HTR-8/SVneo (cell line): ENCODE data around the gene EGFL8.
"Not testable (repeated sequence)": the region's sequence is repeated elsewhere in the genome, so short reads cannot be mapped to it uniquely, and the experiment has no call there.

ENCODE experiments used
- DNase-seq: peaks from one replicate; pipeline ENCODE4 v3.0.0; 2011; ENCODE audit warnings: low spot score, mixed read lengths; ENCODE audit not compliant: insufficient read length
- FAIRE-seq: peaks from 2 replicates; lab custom pipeline; 2011; peaks lifted over from hg19 to GRCh38; lab: Jason Lieb, UNC

EGFL8 gene

DNA sequence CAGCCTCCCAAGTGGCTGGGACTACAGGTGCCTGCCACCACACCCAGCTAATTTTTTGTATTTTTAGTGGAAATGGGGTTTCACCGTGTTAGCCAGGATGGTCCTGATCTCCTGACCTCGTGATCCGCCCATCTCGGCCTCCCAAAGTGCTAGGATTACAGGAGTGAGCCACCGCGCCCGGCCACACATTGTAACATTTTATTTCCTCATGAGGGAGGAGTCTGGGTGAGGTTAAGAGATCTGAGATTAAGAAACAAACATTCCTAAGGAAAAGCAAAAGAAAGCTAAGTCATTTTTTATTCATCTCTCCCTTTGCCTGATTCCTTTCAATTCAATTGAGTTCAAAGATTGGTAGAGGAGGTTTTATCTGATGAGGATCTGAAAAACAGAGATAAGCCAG, 20.2 kb upstream of the EGFL8 start:
- not testable (repeated sequence) for FAIRE-seq, DNase-seq

DNA sequence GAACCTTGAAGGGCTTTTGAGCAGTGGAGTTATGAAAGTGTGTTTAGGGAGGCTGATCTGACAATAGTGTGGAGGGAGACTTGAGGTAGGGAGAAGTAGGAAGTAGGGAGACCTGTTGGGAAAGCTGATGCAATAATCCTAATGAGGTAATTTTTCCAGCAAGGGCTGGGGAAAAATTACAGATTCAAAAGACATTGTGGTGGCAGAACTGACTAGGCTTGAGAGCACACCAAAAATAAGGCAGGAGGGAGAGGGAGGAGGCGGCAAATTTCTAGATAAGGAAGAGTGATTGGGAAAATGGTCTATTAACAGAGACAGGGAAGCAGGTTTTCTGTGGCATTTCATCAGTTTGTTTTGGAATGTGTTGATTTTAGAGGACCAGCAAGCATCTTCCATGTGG, 18.1 kb upstream of the EGFL8 start:
- DNase-seq (no peak), FAIRE-seq (no peak)

GRCh38 chr6:32146687-32147086, 17.7 kb upstream of the EGFL8 start:
- FAIRE-seq (no peak), DNase-seq (no peak)

DNA sequence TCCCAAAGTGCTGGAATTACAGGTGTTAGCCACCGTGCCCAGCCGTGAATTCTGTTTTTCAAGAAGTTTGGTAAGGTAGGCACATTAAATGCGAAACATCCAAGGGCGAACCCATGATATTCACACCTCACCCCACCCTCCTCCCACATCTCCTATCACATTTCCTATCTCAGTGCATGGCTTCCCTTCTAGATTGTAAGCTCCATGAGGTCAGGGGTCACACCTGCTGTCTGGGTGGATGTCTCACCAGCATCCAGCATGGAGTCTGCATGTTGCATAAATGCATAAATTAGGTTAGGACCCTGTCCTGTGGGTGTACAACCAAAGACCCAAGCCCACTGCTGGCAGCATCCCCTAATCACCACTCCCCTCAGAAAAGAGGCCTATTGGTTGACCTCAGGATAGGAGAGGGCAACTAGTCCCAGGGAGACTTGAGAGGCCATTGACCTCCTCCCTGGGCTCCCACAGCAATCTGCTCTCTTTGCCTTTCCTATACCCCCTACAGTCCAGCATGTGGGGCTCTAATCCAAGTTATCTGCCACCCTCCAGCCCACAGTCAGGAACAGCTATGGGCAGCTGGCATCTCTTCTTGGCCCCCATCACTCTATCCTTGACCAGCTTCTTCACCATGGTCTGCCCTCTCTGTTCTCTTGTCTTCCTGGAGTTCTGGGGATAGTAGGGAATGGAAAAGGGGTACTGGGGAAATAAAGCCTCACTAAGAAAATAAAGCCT, 16.8 kb upstream of the EGFL8 start:
- DNase-seq (no peak), FAIRE-seq (no peak)

- FAIRE-seq, result no peak
Observed at GRCh38 chr6:32148289-32149091, 15.9 kb upstream of the EGFL8 start.

GRCh38 chr6:32149092-32149755, 15.2 kb upstream of the EGFL8 start:
- FAIRE-seq (no peak), DNase-seq (no peak)

More at GRCh38 chr6:32148289-32149091, 15.9 kb upstream of the EGFL8 start:
- no peak for DNase-seq

- FAIRE-seq, result no peak
- DNase-seq, result no peak
Observed at GRCh38 chr6:32149932-32150870, 14.2 kb upstream of the EGFL8 start.

- no peak for DNase-seq
- FAIRE-seq, result peak; percentile 55
Observed at GRCh38 chr6:32151181-32151862, 13.1 kb upstream of the EGFL8 start.

DNA sequence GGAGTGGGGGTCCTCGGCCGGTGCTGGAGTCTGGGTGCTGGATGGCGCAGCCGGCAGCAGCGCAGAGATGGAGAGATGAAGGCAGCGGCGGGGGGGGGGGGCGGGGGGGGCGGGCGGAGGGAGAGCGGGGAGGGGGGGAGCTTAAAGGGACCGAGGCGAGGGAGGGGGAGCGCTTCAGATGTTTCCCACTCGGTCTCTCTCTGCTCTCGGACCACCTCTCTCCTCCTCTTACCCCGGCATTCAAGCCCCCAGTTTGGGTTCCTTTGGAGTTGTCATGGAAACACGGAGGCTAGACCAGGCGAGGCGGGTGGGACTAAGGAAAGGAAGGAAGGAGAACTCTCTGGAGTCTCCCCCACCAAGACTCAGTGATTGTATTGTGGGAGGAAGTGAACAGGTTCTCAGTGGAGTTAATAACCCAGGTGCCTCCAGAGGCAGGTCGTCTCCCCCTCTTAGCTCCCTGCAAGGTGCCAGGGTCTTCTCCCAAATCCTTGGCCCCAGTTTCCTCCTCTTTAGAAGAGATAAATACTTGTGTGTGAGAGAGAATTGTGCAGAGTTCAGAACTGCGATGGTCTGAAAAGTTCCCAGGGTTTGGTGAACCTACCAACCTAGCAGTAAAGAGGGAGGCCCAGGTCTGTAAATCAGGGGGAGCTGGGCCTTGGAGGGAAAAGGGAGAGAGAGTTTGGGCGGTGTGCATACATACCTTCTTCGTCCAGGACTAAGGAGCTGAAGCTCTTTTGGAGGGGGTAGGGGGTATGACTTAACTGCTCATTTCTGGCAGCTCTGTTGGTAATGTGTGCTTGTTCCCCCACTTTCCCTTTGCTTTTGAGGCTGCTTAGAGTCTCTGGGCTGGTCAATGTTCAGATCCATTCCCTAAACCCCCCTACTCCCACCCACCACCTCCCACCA, 12.3 kb upstream of the EGFL8 start, which contains the start of gene PRRT1:
Gene PRRT1, minus strand, starts transcription at position 77 of the 906 bp plus-strand sequence. CDS start 112 bp downstream, outside the sequence.
- DNase-seq (no peak), FAIRE-seq (no peak)

DNA sequence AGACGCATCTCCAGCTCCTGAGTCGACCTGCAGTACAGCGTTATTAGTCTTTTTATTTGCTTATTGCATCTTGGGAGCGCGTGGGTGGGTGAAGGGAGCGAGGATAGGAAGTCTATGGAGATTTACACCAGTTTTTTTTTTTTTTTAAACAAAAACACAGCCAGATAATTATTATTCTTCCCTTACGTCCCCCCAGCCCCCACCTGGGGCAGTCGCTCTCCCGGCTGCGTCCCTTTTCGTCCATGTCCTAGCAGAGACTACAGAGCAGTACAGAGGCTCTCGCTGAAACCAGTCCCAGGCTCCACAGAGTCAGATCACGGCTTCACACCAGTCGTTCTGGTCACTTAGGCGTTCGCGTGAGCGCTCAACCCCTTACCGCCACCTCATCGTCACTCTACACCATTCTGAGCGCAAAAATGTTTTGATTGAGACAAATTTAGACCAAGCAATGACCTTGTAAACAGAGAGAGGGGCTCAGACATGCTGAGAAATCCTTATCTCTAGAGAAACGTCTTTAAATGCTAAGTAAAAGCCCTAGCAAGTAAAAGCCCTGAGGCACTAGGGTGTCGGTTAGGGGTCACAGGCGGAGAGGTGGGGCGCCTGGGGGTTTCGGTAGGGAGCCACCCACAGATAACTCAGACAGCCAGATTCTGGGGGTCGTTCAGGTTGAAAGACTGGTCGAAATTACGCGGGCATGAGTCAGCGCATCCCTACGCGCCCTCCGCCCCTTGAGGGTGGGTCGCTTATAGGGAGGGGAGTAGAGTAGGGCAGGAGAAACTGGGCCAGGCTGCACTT, 11.4 kb upstream of the EGFL8 start:
- peak; percentile 56 for DNase-seq
- no peak for FAIRE-seq

DNA sequence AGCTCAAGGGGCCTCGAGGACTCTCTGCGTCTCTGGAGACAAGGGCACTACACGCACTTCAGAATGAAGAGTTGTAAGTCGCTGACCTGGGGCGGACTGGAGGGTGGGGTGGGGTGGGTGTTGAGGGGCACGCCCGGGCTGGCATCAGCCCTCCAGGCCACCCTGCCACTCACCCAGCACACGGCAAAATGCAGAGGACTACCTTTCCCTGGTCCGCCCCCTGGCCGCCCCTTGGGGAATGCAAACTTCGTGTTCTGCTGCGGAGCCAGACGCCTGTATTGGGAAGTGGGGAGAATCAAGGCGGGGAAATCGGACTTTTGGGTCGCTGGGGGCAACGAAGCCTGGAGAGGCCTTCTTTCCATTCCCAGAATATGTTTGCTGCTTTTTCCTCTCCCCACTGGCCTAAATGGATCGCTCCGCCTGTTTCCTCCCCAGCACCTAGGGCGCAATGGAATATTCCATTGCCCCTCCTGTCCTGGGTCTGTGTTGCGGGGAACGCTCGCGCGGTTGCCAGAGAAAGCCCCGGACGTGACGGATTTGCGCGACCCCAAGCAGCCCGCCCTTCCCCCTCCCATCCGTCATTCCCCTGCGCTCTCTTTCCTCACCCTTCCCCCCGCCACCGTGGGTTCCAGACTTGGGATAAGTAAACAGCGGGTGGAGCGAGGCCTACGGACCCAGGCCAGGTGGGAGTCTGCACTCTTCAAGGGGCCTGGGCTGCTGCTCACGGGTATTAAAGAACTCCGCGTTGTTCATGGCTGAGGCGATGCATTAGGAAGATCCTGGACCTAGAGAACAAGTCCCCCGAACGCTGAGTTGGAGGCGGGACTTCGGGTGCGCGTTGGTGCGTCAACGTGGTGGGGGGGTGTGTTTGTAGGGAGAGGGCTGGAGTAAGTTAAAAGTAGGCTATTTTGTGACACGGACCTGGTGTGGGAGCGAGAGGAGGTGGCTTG, 10.6 kb upstream of the EGFL8 start, which contains the start of gene PPT2:
Gene PPT2, plus strand, starts transcription at position 578 of the 950 bp plus-strand sequence. CDS start 454 bp downstream, outside the sequence.
- DNase-seq (peak; percentile 91), FAIRE-seq (peak; percentile 92)

- no peak for FAIRE-seq
- DNase-seq, result peak; percentile 71
Observed at GRCh38 chr6:32154514-32155161, 9.8 kb upstream of the EGFL8 start.

DNA sequence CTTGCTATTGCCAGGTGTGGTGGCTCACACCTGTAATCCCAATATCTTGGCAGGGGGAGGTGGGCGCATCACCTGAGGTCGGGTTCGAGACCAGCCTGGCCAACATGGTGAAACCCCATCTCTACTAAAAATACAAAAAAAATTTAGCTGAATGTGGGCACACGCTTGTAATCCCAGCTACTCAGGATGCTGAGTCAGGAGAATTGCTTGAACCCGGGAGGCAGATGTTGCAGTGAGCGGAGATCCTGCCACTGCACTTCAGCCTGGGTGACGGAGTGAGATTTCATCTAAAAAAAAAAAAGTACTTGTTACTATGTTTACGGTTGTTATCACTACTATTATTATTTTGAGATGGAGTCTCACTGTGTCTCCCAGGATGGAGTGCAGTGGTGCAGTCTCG, 7.5 kb upstream of the EGFL8 start:
- DNase-seq (no peak), FAIRE-seq (no peak)

DNA sequence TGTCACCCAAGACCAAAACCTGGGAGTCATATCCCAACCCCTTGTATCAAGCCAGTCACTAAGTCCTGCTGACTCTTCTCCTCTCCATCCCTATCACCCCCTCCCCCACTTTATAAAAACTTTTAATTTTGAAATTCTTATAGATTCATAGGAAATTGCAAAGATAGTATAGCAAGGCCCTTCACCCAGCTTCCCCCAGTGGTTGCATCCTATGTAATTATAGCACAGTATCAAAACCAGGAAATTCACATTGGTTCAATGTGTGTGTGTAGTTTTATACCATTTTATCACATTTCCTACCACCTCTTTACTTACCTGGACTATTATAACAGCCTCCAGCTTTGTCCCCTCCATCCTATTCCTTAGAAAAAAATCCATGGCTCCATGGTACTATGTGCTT, 6.3 kb upstream of the EGFL8 start:
- DNase-seq (no peak), FAIRE-seq (no peak)

- no peak for DNase-seq
- no peak for FAIRE-seq
Observed at GRCh38 chr6:32163559-32164258, 686 bp upstream of the EGFL8 start.
